Activated T-cell treated with anti-CD3 and anti-CD28 coated beads, Interleukin-2, amount 50 U/mL, for 72 hours (primary cell): Measurements from ENCODE around the gene TMEM115. TPM values are rescaled to one million over a fixed set of nuclear protein-coding genes. Genes with fewer than 3 reads are reported as not detected.

Source experiments
- ATAC-seq, 2 donors: fragments of 150-1000 bp; cut with Tn5 transposase; replicated peaks in 1 of 2; 2 replicates each; pipeline ENCODE4 v1.10.0; 2021; ENCODE audit warnings: moderate library complexity in 2 of 2, mild to moderate bottlenecking in 1 of 2
- DNase-seq, 2 donors: peaks; one replicate each; pipeline ENCODE4 v3.0.0; 2021 to 2022; ENCODE audit warnings: mixed read lengths in 1 of 2
- H3K27ac Mint-ChIP-seq: one replicate; pipeline ENCODE4 v1.8.0; 2022; ENCODE audit warnings: mild to moderate bottlenecking, moderate library complexity, mixed read lengths
- H3K27me3 Mint-ChIP-seq: one replicate; pipeline ENCODE4 v1.8.0; 2022; ENCODE audit warnings: low read depth, mixed read lengths
- H3K36me3 Mint-ChIP-seq, 2 donors: one replicate each; pipeline ENCODE4 v1.8.0; 2022; ENCODE audit warnings: mixed read lengths in 2 of 2, mild to moderate bottlenecking in 1 of 2; ENCODE audit not compliant: insufficient read depth in 2 of 2
- H3K4me1 Mint-ChIP-seq: one replicate; pipeline ENCODE4 v1.8.0; 2022; ENCODE audit warnings: low read depth, mixed read lengths
- H3K4me3 Mint-ChIP-seq, 2 donors: one replicate each; pipeline ENCODE4 v1.8.0; 2022; ENCODE audit warnings: mild to moderate bottlenecking in 2 of 2, mixed read lengths in 2 of 2, moderate library complexity in 2 of 2
- H3K9me3 Mint-ChIP-seq, 2 donors: one replicate each; pipeline ENCODE4 v1.8.0; 2022; ENCODE audit warnings: mixed read lengths in 2 of 2
- total RNA-seq, 2 donors: library from RNA; stranded (reverse); gene quantifications; one replicate each; pipeline ENCODE4 v1.2.3, GENCODE V29; 2022

TMEM115 gene
- total RNA-seq, 2 donors from 2014 or later = 21.5 to 22.6 TPM

DNA sequence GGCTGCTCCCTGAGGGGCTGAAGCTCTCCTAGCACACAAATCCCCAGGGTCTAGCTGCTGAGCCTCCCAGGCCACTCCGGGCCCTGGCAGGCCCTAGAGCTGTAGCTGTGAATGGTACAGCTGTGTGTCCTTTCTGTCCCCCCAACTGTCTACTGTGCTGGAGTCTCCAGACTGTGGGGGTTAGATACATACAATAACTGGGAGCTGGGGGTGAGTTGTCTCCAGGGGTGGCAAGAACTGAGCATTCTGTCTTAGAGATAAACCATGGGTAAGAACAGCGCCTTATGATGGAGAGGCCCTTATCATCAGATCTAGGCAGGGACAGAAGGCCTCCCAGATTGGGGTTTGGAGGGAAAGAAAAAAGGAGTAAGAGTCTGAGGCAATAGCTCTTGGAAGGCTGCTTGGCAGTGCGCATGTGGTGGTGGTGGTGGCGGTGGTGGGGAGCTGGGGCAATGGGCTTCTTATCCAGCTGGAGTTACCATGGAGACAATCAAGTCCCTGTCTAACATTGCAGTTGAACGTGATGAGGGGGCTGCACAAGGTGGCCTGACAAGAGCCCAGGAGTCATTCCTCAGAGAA lies 5.0 kb downstream of the TMEM115 start:
- Mint-ChIP-seq H3K4me1 (peaks cover 68% of the 10 kb centered on the region), H3K9me3 (no peaks in the 10 kb centered on the region), H3K36me3 (peaks cover 5 to 13% of the 10 kb centered on the region in 2 donors), H3K27ac (no peak overlapping the region), H3K27me3 (no peaks in the 10 kb centered on the region), H3K4me3 (no peak overlapping the region)
- ATAC-seq (no peak), DNase-seq (no peak)

DNA sequence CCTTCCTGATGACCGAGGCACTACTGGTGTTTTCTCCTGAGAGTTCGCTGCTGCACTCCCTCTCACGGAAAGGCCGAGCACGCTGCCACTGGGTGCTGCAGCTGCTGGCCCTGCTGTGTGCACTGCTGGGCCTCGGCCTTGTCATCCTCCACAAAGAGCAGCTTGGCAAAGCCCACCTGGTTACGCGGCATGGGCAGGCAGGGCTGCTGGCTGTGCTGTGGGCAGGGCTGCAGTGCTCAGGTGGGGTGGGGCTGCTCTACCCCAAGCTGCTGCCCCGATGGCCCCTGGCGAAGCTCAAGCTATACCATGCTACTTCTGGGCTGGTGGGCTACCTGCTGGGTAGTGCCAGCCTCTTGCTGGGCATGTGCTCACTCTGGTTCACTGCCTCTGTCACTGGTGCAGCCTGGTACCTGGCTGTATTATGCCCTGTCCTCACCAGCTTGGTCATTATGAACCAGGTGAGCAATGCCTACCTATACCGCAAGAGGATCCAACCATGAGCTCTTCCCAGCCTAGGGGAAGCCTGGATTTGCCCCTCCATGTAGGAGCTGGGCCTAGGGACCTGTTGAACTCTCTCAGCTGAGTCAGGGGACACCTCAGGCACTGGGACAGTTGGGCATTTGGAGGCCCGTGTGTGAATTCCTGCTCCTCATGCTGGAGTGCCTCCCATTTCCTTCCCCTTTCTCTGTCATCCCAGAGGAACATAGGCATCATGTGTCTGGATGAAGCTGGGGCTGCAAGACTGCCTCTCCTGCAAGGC lies 5.9 kb downstream of the TMEM115 start:
- Mint-ChIP-seq H3K27me3 (no peaks in the 10 kb centered on the region), H3K4me3 (no peak overlapping the region), H3K4me1 (peaks cover 69% of the 10 kb centered on the region), H3K27ac (no peak overlapping the region), H3K9me3 (no peaks in the 10 kb centered on the region), H3K36me3 (peaks cover 7 to 10% of the 10 kb centered on the region in 2 donors)
- DNase-seq (no peak), ATAC-seq (no peak)

DNA sequence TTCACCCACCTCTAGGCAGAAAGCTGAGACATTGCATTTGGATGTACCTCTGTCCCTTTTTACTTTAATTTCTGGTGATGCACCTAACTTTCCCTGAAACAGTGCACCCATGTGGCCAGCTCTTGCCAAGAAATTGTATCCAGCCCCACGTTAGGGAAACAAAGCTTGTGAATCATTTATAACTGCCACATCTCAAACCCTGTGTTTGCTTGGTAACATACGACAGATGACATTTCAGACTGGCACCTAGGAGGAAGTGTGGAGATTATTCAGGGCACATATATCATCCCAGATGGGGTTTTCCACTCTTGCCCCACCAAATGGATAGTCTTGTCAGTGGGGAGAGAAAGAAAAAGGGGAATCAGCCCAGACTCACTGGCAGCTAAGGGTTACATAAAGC lies 6.5 kb downstream of the TMEM115 start:
- Mint-ChIP-seq H3K36me3 (peaks cover 3 to 10% of the 10 kb centered on the region in 2 donors), H3K4me3 (no peak overlapping the region), H3K4me1 (peaks cover 65% of the 10 kb centered on the region), H3K9me3 (no peaks in the 10 kb centered on the region), H3K27ac (no peak overlapping the region), H3K27me3 (no peaks in the 10 kb centered on the region)
- DNase-seq (no peak), ATAC-seq (no peak)

DNA sequence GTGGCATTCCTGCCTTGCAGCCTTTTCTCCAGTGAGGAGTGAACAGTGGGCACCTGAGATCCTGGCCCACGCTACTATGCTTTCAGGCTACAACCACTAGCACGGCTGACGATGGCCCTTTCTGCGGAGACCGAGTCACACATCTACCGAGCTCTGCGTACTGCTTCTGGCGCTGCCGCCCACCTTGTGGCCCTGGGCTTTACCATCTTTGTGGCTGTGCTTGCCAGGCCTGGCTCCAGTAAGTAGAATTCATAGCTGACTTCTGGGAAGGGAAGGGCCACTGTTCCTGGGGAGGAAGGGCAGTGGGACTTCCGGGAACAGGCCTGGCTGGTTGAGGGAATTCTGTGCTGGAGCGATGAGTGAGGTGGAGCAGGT lies 8.0 kb downstream of the TMEM115 start:
- Mint-ChIP-seq H3K4me3 (peak overlapping the region; percentile 92 to 94), H3K27me3 (no peaks in the 10 kb centered on the region), H3K4me1 (peaks cover 63% of the 10 kb centered on the region), H3K27ac (peak overlapping the region; percentile 80), H3K36me3 (peaks cover 3 to 10% of the 10 kb centered on the region in 2 donors), H3K9me3 (no peaks in the 10 kb centered on the region)
- ATAC-seq (no peak), DNase-seq (no peak)

DNA sequence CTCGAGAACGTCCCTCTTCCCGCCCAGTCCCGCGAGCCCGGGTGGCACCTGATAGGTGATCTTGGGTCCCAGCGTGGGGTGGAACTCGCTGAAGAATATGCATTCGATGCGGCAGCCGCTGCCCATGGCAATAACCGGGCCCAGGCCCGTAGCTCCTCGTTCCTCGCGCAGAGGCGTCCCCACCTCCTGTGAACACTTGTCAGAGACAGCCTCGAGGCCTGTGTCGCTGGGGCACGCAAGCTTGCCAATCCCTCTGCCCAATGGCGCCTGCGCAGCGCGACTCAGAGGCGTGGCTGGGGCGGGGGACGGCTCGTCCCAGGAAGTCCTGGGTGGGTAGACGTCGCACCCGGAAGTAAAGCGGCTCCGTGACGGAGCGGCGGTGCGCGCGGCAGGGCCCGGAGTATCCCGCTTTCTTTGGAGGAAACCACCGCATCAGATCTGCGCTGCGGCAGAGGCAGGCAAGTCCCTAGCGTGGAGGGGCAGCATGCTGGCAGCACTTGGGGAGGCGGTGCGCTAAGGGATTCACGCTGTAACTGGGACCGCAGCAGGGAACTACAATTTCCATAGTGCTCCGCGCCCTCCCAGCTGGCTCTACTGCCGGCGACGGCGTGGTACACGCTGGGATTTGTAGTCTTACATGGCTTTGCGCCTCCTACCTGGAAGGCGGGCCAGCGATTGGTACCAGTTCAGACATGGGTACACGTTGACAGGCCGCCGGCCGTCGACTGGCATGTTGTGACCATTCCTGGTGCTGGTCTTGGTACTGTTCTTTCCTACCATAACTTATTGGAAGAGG lies 8.6 kb downstream of the TMEM115 start, which contains the start of the genes CYB561D2 and NPRL2:
Gene CYB561D2, plus strand, starts transcription at position 336 of the 796 bp plus-strand sequence. CDS start 572 bp downstream, outside the sequence.
Gene NPRL2, minus strand, starts transcription at position 249 of the 796 bp plus-strand sequence. Its CDS starts 123 bp downstream, at position 126.
- Mint-ChIP-seq H3K27ac (peak within 1 kb of the TSS; percentile 80), H3K9me3 (no peaks in the 10 kb centered on the region), H3K4me3 (peak within 1 kb of the TSS; percentile 92 to 94), H3K4me1 (peaks cover 63% of the 10 kb centered on the region), H3K36me3 (peaks cover 3 to 10% of the 10 kb centered on the region in 2 donors), H3K27me3 (no peaks in the 10 kb centered on the region)
- DNase-seq = peak; percentile 99
- peak; percentile 90 to 93 for ATAC-seq

DNA sequence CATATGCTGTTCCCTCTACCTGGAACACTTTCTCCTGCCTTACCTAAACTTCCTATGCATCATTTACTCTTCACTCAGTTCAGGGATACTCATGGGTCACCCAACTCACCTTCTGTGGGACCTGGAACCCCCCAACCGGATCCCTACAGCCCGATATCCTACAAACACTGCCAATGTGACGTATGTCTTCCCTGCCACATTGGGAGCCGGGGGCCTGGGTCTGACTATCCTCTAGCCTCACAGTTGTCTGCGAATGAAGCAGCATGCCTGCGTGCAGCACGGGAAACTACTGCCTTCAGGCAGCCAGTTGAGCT lies 9.2 kb downstream of the TMEM115 start:
- no peaks in the 10 kb centered on the region for H3K27me3 Mint-ChIP-seq
- no peak for ATAC-seq
- H3K4me3 Mint-ChIP-seq = peak overlapping the region; percentile 92 to 94
- no peaks in the 10 kb centered on the region for H3K9me3 Mint-ChIP-seq
- peak overlapping the region; percentile 80 for H3K27ac Mint-ChIP-seq
- no peak for DNase-seq
- H3K4me1 Mint-ChIP-seq = peaks cover 64% of the 10 kb centered on the region
- peaks cover 3 to 10% of the 10 kb centered on the region in 2 donors for H3K36me3 Mint-ChIP-seq

- DNase-seq (peak; percentile 73 to 76), ATAC-seq (no peak)
- peak overlapping the region; percentile 27 for H3K27ac Mint-ChIP-seq
- peaks cover 0 to 7% of the 10 kb centered on the region in 2 donors for H3K36me3 Mint-ChIP-seq
- no peaks in the 10 kb centered on the region for H3K9me3 Mint-ChIP-seq
- peaks cover 57% of the 10 kb centered on the region for H3K4me1 Mint-ChIP-seq
- H3K4me3 Mint-ChIP-seq = peak overlapping the region in 1 of 2 donors; percentile 53
- no peaks in the 10 kb centered on the region for H3K27me3 Mint-ChIP-seq
Observed at GRCh38 chr3:50347187-50347813, 12.0 kb downstream of the TMEM115 start.

DNA sequence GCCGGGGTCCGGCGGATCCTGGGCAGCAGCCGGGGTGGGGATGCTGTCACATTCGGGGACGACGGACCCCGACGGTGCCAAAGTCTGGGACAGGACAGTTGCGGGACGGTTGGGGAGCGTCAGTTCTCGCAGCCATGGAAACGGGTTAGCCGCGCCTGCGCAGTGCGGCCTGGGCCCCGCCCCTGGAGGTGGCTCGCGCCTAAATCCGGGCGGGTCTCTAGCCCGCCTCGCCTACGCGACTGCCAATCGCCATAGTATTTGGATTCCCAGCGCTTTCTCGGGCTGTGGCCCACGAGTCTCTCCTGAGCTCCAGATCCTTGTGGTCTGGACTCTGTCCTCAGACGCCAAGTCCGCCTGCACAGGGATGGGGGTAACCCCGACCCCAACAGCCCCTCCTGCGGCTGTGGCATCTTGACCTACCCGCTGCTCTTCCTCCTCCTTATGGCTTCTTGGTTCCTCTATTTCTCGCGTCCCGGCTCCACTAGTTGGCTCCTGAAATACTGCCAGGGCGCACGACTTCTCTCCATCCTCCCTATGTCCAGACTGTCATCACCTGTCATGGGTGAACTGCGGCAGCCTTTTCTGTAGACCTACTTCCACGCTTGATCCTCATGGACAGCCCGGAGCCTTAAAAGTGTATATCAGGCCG lies 13.6 kb downstream of the TMEM115 start, which contains the start of gene ZMYND10:
Gene ZMYND10, minus strand, starts transcription at position 147 of the 649 bp plus-strand sequence. CDS start 153 bp downstream, outside the sequence.
- peaks cover 51% of the 10 kb centered on the region for H3K4me1 Mint-ChIP-seq
- peak; percentile 81 to 84 for DNase-seq
- H3K4me3 Mint-ChIP-seq = peak within 1 kb of the TSS; percentile 79 to 87
- peak within 1 kb of the TSS; percentile 48 for H3K27ac Mint-ChIP-seq
- peaks cover 0 to 7% of the 10 kb centered on the region in 2 donors for H3K36me3 Mint-ChIP-seq
- H3K27me3 Mint-ChIP-seq = no peaks in the 10 kb centered on the region
- peak; percentile 28 to 43 for ATAC-seq
- no peaks in the 10 kb centered on the region for H3K9me3 Mint-ChIP-seq

DNA sequence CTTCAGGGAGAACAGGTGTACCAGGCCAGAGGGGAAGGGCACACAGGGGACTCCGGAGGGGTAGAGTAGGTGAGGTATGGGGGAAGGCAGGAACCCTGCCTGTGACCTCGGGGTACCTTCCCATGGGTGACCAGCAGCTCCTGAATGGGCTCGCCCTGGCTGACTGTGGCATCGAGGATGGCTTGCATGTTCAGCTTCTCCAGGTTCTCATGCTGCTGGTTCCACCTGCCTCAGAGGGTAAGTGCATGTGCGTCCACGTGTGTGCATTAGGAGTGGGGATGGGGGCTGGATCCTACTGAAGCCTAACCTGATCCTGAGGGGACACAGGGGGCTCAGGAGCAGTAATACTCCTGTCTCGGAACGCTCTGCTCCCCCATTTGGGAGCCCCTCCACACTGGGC lies 14.3 kb downstream of the TMEM115 start:
- no peak for ATAC-seq
- Mint-ChIP-seq H3K27me3 (no peaks in the 10 kb centered on the region), H3K4me3 (peak overlapping the region; percentile 79 to 87), H3K9me3 (no peaks in the 10 kb centered on the region), H3K27ac (no peak overlapping the region), H3K36me3 (peaks cover 0 to 7% of the 10 kb centered on the region in 2 donors), H3K4me1 (peaks cover 46% of the 10 kb centered on the region)
- DNase-seq = no peak

GRCh38 chr3:50342813-50343633 lies 16.3 kb downstream of the TMEM115 start:
- DNase-seq (no peak), ATAC-seq (no peak)
- no peaks in the 10 kb centered on the region for H3K27me3 Mint-ChIP-seq
- no peak overlapping the region for H3K27ac Mint-ChIP-seq
- H3K4me3 Mint-ChIP-seq = no peak overlapping the region
- H3K9me3 Mint-ChIP-seq = no peaks in the 10 kb centered on the region
- peaks cover 8 to 13% of the 10 kb centered on the region in 2 donors for H3K36me3 Mint-ChIP-seq
- peaks cover 54% of the 10 kb centered on the region for H3K4me1 Mint-ChIP-seq

- no peak overlapping the region for H3K27ac Mint-ChIP-seq
- no peaks in the 10 kb centered on the region for H3K27me3 Mint-ChIP-seq
- no peak for ATAC-seq
- peak overlapping the region in 1 of 2 donors; percentile 86 for H3K4me3 Mint-ChIP-seq
- H3K9me3 Mint-ChIP-seq = no peaks in the 10 kb centered on the region
- no peak for DNase-seq
- H3K36me3 Mint-ChIP-seq = peaks cover 8 to 12% of the 10 kb centered on the region in 2 donors
- peaks cover 48% of the 10 kb centered on the region for H3K4me1 Mint-ChIP-seq
Observed at GRCh38 chr3:50341996-50342650, 17.2 kb downstream of the TMEM115 start.
